Endothelial cell (in vitro differentiated cells): Measurements from ENCODE around the gene KRTAP19-7. TPM values are rescaled to one million over a fixed set of nuclear protein-coding genes. Genes with fewer than 3 reads are reported as not detected.

Experiments
- DNase-seq: peaks from one replicate; pipeline ENCODE4 v3.0.0; 2021; ENCODE audit warnings: low spot score
- H3K27ac Mint-ChIP-seq: one replicate; pipeline ENCODE4 v1.8.0; 2021; ENCODE audit warnings: mixed read lengths, inconsistent platforms; ENCODE audit not compliant: unreplicated experiment
- H3K27me3 Mint-ChIP-seq: one replicate; pipeline ENCODE4 v1.8.0; 2021; ENCODE audit warnings: mild to moderate bottlenecking, moderate library complexity, mixed read lengths, inconsistent platforms; ENCODE audit not compliant: unreplicated experiment
- H3K36me3 Mint-ChIP-seq: one replicate; pipeline ENCODE4 v1.8.0; 2021; ENCODE audit warnings: mild to moderate bottlenecking, low read depth, mixed read lengths, inconsistent platforms; ENCODE audit not compliant: unreplicated experiment
- H3K4me1 Mint-ChIP-seq: one replicate; pipeline ENCODE4 v1.8.0; 2021; ENCODE audit warnings: mild to moderate bottlenecking, mixed read lengths, inconsistent platforms; ENCODE audit not compliant: unreplicated experiment
- H3K4me3 Mint-ChIP-seq: one replicate; pipeline ENCODE4 v1.8.0; 2021; ENCODE audit warnings: mild to moderate bottlenecking, mixed read lengths, inconsistent platforms; ENCODE audit not compliant: unreplicated experiment
- H3K9me3 Mint-ChIP-seq: one replicate; pipeline ENCODE4 v1.8.0; 2021; ENCODE audit warnings: mixed read lengths, inconsistent platforms; ENCODE audit not compliant: unreplicated experiment
- total RNA-seq: library from RNA; stranded (reverse); fragmentation: NEBNext Ultra II Directional; extraction: Animal tissue kit (Norgen Biotek cat#: 25700); gene quantifications from one replicate; pipeline ENCODE4 v1.2.1, GENCODE V29; 2021; ENCODE audit not compliant: unreplicated experiment
- TF ChIP-seq, protein P1 (sequence below): fragments of 200-600 bp; sonication (generic); IDR thresholded peaks from one replicate; pipeline ENCODE4 v1.5.0; 2021; ENCODE audit warnings: antibody characterized with exemption; ENCODE audit not compliant: unreplicated experiment

The KRTAP19-7 gene
- total RNA-seq, 1 donor from 2014 or later: not detected

DNA sequence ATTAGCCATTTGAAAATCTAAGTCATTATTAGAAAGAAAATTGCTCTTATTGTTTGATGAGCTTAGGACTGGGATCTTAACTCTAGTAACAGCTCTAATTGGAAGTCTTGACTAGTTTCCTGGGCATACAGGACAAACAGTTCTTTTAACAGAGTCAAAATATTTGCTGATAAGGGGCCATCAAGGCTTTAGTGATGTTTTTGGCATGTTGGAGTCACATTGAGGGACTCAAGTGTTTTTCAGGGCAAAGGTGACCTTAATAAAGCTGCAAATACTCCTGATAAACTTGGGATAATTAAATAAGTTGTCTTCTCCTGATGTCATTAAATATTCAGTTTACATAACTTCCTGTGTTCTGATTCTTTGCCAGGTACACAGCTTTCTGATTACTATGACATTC is 6.5 kb upstream of the KRTAP19-7 start:
- TF ChIP-seq, protein P1, sequence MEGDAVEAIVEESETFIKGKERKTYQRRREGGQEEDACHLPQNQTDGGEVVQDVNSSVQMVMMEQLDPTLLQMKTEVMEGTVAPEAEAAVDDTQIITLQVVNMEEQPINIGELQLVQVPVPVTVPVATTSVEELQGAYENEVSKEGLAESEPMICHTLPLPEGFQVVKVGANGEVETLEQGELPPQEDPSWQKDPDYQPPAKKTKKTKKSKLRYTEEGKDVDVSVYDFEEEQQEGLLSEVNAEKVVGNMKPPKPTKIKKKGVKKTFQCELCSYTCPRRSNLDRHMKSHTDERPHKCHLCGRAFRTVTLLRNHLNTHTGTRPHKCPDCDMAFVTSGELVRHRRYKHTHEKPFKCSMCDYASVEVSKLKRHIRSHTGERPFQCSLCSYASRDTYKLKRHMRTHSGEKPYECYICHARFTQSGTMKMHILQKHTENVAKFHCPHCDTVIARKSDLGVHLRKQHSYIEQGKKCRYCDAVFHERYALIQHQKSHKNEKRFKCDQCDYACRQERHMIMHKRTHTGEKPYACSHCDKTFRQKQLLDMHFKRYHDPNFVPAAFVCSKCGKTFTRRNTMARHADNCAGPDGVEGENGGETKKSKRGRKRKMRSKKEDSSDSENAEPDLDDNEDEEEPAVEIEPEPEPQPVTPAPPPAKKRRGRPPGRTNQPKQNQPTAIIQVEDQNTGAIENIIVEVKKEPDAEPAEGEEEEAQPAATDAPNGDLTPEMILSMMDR: no peak
- Mint-ChIP-seq H3K36me3 (no peaks in the 10 kb centered on the region), H3K9me3 (no peaks in the 10 kb centered on the region), H3K27me3 (no peaks in the 10 kb centered on the region), H3K4me1 (no peaks in the 10 kb centered on the region), H3K4me3 (no peak overlapping the region), H3K27ac (no peak overlapping the region)
- DNase-seq: no peak

DNA sequence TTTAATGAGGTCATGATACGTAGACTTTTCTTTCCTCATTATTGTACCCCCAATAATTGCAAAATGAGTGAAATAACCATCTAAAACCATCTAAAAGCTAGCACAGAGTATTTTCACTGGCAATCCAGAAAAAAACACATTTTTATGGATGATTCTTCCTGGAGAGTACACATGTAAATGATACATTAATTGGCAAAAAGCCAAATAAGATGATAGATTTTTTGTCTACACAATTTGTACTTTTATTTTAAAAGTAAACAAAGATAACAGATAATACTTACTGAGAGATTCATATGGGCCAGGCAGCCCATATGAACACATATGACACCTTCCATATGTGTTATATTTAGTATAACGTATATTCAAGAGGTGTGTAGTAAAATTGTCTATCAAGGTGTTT is 2.5 kb upstream of the KRTAP19-7 start:
- no peaks in the 10 kb centered on the region for H3K9me3 Mint-ChIP-seq
- peaks cover 2% of the 10 kb centered on the region for H3K27me3 Mint-ChIP-seq
- peaks cover 7% of the 10 kb centered on the region for H3K4me1 Mint-ChIP-seq
- H3K4me3 Mint-ChIP-seq: no peak overlapping the region
- no peak overlapping the region for H3K27ac Mint-ChIP-seq
- no peak for DNase-seq
- H3K36me3 Mint-ChIP-seq: no peaks in the 10 kb centered on the region
- TF ChIP-seq, protein P1: no peak

DNA sequence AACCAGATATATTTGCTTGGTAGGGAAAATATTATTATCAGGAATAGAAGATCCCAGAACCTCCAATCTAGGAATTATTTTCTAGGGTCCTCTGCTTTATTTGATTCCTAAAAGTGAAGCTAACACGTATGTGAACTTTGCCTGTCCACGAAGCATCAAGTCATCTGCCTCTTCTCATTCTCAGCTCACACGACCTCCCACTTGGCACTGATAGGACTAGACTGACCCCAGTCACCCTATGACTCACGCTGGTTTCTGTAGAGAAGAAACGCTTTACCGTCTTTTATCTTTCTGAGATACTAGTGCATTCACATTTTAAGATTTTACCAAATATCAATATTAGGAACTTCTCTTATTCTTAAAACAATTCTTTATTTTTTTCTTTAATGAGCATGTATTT is 2.0 kb upstream of the KRTAP19-7 start:
- Mint-ChIP-seq H3K27me3 (peaks cover 2% of the 10 kb centered on the region), H3K9me3 (no peaks in the 10 kb centered on the region), H3K27ac (no peak overlapping the region), H3K36me3 (no peaks in the 10 kb centered on the region), H3K4me1 (peaks cover 7% of the 10 kb centered on the region), H3K4me3 (no peak overlapping the region)
- no peak for DNase-seq
- TF ChIP-seq, protein P1: no peak

GRCh38 chr21:30561957-30562356 is 843 bp upstream of the KRTAP19-7 start:
- H3K9me3 Mint-ChIP-seq: no peaks in the 10 kb centered on the region
- peaks cover 2% of the 10 kb centered on the region for H3K27me3 Mint-ChIP-seq
- peaks cover 7% of the 10 kb centered on the region for H3K4me1 Mint-ChIP-seq
- no peak for DNase-seq
- H3K36me3 Mint-ChIP-seq: no peaks in the 10 kb centered on the region
- H3K4me3 Mint-ChIP-seq: no peak overlapping the region
- no peak overlapping the region for H3K27ac Mint-ChIP-seq
- TF ChIP-seq, protein P1: no peak

GRCh38 chr21:30555095-30555494 is 6.0 kb downstream of the KRTAP19-7 start:
- no peak for DNase-seq
- Mint-ChIP-seq H3K9me3 (no peaks in the 10 kb centered on the region), H3K4me3 (no peak overlapping the region), H3K4me1 (peaks cover 7% of the 10 kb centered on the region), H3K36me3 (no peaks in the 10 kb centered on the region), H3K27me3 (peaks cover 2% of the 10 kb centered on the region), H3K27ac (no peak overlapping the region)
- TF ChIP-seq, protein P1: no peak
